ENCODE data around the gene BHLHE23.

Gene BHLHE23

DNA sequence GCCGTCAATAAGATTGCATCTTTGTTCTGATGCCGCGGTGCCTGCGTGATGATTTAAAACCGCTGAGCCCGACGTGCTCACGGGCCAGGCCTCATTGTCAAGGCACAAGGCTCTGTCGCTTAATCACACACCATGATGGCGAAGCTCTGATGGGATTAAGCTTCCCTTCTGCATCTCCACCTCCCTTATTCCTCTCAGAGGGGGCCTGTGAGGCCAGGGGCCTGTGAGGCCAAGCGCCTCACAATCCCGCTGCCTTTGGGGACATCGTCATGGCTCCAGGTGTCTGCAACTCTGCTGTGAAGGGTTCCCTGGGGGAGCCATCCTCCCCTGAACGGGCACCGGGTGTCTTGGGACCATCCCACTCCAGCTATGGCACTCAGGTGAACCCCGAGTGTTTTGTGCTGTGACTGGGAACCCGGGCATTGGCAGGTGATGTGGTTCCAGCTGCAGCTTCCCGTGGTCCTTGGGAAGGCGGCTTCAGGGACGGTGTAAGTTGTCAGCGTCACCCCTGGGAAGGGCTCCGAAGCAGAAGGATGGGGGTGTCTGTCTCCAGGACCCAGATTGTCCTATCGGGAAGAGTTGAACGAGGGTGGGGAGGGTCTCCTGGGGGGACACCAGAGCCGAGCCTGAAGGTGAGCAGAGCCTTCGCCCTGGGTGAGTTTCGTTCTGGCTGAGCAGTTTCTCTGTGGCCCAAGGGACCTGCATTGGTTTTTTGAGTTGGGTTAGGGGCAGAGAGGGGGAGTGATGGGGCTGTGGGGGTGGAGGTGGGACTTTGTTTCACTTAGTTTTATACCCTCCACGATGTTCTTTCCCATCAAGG lies 18.0 kb upstream of the BHLHE23 start:
- DNase-seq, result no peak

DNA sequence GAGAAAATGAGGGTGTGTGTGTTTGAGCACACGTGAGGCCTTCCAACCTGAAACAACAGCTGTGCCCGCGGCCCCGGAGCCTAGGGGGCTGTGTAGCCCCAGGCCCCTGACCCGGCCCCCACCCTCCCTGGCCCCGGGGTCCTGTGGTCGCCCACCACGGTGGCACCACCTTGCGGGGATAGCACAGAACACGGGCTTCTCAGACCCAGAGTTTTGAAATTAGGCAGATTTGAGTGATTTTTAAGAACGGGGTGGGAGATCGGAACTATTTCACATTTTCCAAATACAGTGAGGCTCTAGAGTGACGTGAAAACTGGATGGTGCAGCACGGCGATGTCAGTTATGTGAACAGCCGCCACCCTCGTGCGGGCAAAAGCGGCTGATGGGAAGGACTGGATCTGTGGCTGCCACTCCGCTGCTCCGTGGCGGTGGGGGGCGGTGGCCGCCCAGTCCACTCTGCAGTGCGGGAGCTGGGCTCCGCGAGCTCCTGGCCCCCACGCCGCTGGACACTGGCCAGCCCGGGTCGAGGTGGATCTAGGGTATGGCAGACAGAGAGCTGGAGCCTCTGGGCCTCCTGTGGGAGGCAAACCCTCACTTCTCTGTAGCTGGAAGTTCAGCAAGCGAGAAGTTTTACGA lies 17.3 kb upstream of the BHLHE23 start:
- no peak for DNase-seq

DNA sequence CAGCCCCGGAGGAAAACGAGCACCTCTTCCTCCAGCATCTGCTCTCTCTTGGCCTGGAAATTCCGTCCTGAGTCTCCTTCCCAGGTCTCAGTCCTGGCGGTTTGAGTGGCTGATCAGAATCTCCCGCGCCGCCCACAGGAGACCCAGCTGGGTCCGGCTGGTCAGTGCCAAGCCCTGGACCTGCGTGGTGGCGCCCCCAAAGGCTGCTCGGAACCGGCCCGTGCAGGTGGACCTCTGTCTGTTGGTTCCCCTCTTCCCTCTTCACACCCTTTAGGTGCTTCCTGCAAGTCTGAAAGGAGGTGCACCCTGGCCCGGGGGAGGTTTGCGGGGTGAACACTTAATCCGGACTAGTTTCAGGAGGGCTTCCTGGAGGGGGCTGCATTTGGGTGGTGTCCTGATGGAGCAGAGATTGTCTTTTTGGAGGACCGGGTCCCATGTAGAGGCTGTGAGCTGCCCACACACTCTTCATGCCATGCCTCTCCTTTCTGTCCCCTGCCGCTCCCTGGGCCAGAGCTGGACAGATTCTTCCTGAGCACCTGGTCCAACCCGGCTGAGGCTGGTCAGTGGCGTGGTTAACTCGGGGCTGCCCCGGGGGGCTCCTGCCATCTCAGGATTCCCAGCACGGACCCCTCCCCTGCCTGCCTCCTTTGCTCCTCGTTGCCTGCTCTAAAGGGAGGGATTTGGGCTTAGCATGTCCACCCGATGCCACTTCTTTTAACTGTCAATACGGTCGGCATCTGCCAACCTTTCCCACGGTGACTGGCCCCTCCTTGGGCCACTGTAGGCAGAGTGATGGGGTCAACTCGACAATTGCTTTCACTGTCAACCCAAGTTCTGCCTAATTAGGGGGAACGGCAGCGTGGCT lies 16.5 kb upstream of the BHLHE23 start:
- no peak for DNase-seq

DNA sequence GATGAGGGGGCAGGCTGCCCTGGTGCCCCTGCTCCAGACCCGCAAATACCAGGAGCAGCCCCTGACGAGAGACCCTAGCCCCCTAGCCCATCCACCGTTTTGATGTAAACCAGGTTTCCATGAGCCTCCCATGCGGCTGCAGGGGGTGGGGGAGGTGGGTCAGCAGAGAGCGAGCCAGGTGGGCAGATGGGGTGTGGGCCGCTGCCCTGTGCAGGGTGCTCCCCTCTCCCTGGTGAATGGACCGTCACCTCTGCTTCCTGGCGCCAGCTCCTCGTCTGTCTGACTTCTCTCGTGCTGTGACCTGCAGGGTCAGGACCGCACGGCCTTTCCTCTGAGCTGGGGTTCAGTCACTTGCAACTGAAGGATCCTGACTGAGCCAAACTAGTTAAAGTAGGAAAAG lies 15.7 kb upstream of the BHLHE23 start:
- no peak for DNase-seq

DNA sequence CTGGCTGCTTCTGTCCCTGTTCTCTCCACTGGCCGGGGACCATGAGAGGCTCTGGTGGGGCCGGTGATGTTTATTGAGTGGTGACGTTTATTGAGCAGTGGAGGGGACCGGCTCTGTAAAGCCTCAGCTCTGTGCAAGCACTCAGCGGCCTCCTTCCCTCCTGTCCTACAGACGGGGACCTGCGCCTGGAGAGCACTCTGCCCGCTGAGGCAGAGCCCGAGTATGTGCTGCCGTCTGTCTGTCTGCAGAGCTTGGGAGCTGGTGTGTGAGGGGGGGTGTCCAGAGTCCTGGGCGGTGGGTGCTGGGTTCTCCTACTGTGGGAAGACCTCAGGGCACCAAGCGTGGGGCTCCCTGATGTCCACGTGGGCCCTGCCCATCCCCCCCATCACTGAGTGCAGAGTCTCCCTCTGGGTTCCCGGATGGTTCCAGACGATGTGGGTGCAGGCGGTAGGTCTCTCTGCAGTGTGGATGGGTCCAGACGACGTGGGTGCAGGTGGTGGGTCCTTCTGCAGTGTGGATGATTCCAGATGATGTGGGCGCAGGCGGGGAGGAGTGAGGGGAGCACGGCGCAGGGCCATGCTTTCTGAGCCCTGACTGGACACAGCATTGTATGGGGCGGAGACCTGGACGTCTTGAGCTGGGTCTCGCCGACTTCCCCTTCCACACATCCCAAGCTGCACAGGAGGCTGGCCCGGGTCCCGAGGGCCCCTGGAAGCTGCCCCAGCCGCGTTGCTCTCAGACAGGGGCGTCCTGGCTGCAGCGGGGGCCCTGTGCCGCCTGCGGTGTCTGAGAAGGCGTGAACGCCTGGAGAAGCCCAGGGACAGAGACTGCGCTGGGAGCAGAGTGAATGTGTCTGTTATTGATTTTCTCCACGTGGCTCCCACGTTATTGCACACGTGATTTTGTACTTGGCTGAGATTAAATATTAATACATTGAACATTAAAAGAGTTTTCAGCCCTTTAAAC lies 14.9 kb upstream of the BHLHE23 start:
- no peak for DNase-seq

DNA sequence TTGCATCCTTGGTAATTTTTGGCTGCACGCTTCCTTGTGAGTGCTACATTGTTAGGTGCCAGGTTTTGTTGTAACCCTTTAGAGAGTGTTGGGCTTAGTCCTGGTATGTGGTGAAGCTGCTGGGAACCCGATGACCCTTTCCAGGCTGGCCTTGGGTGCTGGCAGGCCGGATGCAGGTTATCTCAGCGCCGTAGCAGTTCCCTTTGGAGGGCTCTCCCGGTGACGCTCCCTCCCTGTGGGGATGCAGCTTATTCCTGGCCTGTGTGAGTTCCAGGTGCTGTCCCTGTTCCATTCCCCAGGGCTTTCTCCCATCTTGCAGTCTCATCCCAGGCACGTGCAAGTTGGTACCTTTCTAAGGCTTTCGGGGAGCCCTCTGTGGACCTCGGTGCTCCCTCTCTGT lies 13.9 kb upstream of the BHLHE23 start:
- DNase-seq, result no peak

DNA sequence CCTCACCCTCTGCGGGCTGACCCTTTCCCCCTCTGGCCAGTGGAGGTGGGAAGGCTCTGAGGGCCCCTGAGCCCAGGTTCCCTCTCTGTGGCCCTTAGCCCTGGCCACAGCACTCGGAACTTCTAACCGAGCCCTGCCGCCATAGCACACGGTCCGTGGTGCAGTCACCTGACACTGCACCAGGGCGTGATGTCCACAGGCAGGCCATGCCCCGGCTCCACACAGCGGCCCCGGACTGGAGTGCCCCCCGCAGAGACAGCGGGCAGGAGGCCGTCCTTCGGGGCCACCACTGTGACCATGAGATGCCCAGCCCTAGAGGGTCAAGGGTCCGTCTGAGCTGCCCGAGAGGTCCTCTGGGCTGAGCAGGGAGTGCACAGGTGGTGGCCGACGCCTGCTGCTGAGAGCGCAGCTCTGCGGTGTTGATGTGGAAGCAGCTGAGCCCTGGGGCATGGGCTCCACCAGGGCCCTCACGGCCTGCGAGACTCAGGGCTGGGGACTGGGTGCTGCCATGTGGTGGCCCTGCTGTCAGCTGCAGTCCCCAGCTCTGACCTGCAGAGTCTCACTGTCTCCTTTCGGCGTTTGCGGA lies 11.2 kb upstream of the BHLHE23 start:
- DNase-seq, result no peak

DNA sequence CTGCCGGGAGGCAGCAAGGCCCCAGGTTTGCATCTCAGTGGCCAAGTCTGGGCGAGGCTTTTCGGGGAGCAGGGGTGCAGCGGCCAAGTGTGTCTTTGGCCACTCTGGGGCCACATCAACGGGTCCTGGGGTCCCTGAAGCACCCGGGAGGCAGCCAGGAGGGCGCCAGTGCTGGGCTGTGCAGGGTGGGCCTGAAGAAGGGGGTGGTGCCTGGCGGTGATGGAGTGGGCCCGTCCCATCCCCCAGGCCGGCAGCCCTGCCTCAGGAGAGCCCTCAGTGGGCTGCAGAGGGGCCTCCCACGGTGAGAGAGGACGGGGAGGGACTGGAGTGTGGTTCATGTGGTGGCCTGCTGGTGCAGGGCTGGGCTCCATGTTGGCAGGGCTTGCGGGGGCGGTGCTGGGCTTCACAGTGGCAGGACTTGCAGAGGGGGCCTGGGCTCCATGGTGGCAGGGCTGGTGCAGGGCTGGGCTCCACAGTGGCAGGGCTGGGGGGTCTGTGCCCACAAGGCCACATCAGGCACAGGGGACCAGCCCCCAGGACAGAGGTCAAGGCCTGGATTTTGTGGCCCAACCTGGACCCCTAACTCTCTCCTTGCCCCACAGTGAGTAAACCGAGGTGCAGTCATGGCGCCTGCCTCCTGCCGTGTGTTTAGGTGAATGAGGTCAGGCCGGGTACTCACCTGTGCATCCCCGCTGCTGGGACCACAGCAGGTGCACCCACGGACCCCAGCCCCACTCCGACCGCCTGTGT lies 10.5 kb upstream of the BHLHE23 start:
- no peak for DNase-seq

DNA sequence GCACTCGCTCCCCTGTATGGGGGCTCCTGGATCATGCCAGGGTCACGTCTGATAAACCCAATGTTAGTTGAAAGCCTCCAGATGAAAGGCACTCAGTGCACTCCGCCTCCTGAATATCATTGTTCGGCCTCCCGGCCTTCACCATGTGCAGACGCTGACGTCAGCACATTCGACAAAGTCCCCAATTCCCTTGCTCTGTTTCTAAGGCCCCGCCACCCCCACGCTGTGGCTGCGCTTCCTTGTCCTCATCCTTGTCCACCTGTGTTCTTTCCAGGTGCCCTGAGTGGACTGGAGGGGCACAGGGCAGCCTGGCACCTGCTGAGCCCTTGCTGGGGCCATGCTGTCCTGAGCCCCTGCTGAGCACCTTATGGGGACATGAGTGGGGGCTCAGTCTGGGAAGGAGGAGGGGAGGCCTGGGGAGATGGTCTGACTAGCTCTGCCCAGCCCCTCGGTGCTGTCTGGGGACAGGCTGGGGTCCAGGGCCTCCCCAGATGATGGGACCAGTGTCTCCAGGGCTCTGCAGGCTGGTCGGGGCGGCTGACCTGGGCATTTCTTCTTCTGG lies 9.8 kb upstream of the BHLHE23 start:
- DNase-seq, result no peak

DNA sequence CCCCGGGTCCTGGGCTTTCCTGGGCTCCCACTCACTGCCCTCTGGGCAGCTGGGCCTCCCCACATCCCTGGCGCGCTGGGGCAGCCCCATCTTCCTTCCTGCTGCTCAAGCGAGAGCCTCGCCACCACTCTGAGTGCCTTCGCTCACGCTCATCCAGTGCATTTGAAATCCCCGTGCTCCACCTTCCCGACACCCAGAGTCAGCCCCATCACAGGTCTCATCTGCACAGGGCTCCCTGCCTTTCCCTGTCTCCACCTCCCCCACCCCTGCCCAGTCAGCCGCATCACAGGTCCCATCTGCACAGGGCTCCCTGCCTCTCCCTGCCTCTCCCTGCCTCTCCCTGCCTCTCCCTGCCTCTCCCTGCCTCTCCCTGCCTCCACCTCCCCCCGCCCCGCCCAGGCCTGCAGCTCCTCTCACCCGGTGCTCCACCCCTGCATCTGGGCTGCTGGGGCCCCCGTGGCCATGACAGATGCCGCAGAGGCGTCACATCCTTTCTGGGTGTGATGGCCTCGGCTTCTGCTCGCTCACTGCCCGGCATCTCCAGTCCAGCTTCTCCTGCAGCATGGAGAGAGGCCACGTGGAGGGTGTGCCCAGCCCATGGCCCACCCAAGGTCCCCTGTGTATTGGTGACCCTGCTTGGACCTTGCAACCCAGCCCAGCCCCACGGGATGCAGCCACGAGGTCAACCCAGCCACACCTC lies 9.0 kb upstream of the BHLHE23 start:
- no peak for DNase-seq

DNA sequence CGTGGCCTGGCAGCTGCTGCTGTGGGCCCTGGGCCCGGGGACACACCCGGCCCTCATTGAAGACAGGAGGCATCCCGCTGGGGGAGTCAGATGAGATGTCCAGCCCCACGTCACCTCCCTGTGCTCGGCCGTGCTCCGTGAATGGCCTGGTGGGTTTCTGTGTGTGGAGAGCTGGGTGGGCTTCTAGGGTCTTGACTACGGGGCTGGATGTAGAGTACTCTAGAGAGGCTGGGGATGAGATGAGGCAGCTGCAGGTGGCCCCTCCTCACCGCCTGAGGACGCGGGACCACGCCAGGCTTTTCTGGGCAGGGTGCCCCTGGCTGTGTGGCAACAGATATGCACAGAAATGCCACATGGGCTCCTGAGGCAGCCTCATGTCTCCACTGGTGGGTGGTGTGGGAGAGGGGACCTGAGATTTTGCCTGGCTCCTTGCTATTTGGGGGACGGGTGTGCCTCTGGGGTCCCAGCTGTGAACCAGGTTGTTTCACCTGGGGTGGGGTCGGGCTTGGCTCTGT lies 8.4 kb upstream of the BHLHE23 start:
- DNase-seq, result no peak

DNA sequence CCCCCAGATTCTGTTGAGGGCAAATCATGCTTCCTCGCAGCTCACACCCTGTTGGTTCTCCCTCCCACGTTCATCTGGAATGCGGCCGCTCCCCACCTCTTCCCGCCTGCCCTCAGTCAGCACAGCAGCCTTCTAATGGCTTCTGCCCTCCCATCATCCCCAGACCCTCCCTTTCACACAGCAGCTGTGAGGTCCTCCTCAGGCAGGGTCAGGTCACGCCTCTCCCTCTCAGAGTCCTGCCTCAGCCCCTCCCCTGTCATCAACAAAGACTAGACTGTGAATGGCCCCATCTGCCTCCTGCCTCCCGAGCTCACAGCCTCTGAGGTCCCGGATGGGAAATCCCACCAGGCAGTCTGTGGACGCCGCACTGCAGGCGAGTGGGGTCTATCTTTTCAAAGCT lies 7.9 kb upstream of the BHLHE23 start:
- DNase-seq, result no peak

DNA sequence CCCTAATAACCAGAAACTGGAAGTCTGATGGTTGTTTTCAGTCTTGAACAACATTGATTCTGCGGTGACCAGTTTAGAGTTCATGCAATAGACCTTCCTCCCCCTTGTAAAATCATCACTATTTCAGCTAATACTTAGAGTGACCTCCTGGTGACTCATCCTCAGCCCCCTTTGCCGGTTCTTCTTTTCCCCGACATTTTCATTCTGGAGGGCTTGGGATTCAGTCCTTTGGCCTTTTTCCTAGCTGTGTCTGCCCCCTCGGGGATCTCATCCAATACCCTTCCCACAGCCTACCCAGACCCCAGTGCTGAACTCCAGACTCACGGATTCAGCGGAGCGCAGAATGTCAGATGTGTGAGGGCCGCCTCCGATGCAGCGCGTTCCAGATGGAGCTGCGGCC lies 7.5 kb upstream of the BHLHE23 start:
- no peak for DNase-seq

DNA sequence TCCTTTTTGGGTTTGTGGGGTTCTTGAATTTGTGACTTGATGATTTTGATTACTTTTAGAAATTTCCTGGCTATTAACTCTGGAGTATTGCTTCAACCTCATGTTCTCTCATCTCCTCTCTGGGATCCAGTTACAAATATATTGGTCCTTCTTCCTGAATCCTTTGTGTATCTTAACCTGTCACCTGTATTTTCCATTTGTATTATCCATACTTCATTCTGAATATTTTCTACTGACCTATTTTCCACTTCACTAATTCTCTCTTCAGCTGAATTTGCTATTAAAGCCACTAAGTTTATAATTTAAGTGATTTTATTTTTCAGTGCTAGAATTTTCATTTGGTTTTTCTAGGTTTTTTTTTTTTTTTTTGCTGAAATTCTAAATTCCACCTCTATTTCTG lies 6.4 kb upstream of the BHLHE23 start:
- DNase-seq, result no peak

DNA sequence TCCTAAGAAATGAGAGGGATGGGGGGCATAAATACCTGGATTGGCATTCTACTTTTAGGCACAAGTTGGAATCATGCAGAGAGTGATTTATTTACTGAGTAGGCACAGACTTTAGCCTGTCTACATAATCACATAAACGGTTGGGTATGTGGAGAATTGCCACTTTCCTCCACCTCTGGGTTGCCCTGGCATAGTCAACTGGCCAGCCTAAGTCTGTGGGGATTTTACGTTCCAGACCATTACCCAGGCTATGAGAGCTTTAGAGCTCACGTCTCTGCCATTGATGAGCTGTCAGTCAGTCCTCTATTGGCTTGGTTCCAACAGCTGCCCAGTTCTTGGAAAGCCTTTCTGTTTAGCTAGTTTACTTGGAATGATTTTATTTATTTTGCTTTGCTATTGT lies 5.0 kb upstream of the BHLHE23 start:
- no peak for DNase-seq

DNA sequence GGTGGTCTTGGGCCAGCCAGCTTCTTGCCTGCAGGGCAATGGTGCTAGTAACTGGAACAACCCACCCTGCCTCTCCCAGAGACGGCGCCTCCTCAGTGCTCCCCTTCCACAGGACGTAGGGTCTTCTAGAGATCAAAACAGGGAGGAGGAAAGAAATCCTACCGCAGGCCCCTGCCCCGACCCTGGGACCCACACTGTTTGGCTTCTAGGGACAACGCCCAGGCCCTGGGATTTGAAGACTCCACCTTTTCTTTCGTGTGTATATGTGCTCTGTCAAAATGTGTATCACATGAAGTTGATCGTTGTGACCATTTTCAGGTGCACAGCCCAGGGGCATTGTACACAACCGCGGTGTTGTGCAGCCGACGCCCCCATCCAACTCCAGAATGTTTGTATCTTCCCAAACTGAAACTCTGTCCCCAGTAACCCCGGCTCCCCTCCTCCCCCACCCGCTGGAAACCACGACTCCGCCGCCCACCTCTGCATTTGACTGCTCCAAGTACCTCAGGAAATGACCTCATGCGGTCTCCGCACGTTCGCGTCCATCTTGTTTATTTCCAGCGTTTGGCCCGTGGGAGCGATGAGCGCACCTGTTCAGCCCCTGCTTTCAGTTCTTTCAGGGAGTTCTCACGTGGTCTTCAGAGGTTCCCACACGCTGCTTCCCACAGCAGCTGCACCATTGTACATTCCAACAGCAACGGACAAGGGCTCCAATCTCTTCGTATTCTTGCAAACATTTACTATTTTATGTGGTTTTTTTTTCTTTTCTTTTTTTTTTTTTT lies 3.4 kb upstream of the BHLHE23 start:
- no peak for DNase-seq

DNA sequence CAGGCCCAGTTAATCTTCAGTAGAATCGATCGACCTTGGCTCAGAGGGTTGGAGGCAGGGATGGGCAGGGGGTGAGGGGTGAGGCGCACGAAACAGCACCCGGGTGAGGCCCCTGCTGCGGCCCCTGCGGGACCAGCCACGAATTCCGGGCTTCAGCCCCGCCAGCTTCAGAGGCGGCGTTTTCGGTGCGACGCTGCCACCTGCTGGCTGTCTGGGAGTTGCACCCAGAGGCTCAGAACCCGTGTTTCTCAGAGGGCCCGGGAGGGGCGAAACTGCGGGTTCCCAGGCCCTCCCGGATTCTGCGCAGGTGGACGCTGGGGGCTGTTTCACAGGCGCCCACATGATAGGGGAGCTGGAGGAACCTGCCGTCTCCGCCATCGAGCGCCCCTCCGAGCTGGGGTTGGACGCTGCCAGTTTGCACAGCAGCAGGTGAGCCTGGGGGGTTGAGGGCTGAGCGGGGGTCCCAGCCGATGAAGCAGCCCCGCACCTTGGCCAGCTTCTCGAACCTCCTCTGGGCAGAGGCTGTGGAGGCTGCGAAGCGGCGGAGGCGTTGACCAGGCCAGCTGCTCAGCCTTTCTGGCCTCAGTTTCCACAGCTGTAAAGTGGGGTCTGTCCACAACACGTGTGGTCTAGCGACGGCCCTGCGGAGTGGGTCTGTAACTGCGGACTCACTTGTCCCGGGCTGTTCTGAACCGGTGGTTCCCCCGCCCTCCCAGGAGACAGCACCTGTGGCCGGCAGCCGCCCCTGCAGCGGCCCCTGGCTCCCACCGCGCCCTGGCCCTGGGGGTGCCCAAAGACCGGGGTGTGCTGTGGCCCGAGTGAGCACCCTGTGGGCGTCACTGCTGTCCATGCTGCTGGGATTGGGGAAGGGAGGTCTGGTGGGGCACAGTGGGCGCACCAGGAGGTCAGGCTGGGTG lies 2.5 kb upstream of the BHLHE23 start:
- peak; percentile 38 for DNase-seq

DNA sequence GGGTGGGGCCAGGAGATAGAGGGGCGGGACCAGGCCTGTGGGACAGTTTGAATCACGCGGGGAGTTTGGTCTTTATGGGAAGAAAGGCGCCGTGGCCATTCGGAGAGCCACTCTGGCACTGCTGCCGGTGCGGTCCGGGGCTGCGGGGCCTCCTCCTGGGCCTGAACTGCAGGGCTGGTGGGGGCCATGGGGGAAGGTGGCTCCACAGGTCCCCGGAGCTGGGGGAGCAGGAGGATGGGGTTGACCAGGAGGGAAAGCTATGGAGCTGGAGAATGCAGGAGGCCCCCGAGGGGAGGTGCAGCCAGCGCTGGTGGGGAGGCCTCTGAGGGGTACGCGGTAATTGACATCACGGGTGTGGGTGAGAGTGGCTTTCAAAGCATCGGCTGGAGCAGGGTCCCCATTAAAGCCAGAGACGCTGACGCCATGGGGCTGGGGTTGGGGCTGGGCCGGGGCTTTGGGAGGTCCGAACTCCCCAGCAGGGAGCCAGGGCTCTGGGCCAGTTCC lies 1.8 kb upstream of the BHLHE23 start:
- DNase-seq, result no peak

All from NK-92 treated with Interleukin-12 subunit alpha and Interleukin-12 subunit beta, amount 100 ng/mL, for 24 hours (cell line).